SU-DHL-6 (cell line): ENCODE results near the gene TSHZ3.

Experiments used
- H2AFZ ChIP-seq: fragments of 200-600 bp; sonication (generic); 2 replicates; pipeline ENCODE4 v1.6.1; 2014; ENCODE audit warnings: low read depth, mild to moderate bottlenecking, moderate library complexity, mixed read lengths, antibody characterized with exemption, low read length; ENCODE audit not compliant: severe bottlenecking
- H3F3A ChIP-seq: fragments of 200-600 bp; shearing (Covaris generic); 2 replicates; pipeline ENCODE4 v1.6.0; 2016; ENCODE audit warnings: antibody characterized with exemption, mild to moderate bottlenecking; ENCODE audit not compliant: insufficient read depth
- H3K27ac ChIP-seq: fragments of 200-600 bp; sonication (generic); 2 replicates; pipeline ENCODE4 v1.5.1; 2016; ENCODE audit warnings: low read depth, mild to moderate bottlenecking, low read length, moderate library complexity, mixed read lengths
- H3K27me3 ChIP-seq: fragments of 200-600 bp; sonication (generic), shearing (Covaris generic); 2 replicates; pipeline ENCODE4 v1.6.0; 2014; ENCODE audit warnings: mild to moderate bottlenecking, low read length
- H3K36me3 ChIP-seq: fragments of 200-600 bp; sonication (generic); 2 replicates; pipeline ENCODE4 v1.6.1; 2014; ENCODE audit warnings: mild to moderate bottlenecking, low read length, mixed read lengths
- H3K4me2 ChIP-seq: fragments of 300-600, 200-600 bp; shearing (Covaris generic), sonication (generic); 2 replicates; pipeline ENCODE4 v1.6.0; 2014; ENCODE audit warnings: low read length, low read depth, mild to moderate bottlenecking; ENCODE audit not compliant: poor library complexity, severe bottlenecking
- H3K4me3 ChIP-seq: fragments of 200-600 bp; sonication (generic); 2 replicates; pipeline ENCODE4 v1.5.1; 2014; ENCODE audit warnings: antibody characterized with exemption, low read length, mild to moderate bottlenecking, mixed read lengths; ENCODE audit not compliant: insufficient read depth, poor library complexity, severe bottlenecking
- H3K79me2 ChIP-seq: fragments of 200-600 bp; sonication (generic); 2 replicates; pipeline ENCODE4 v1.6.1; 2014; ENCODE audit warnings: mild to moderate bottlenecking, low read length, moderate library complexity; ENCODE audit not compliant: insufficient read depth
- H3K9ac ChIP-seq: fragments of 200-600 bp; sonication (generic); 2 replicates; pipeline ENCODE4 v1.7.0; 2014; ENCODE audit warnings: mild to moderate bottlenecking, low read length
- H3K9me2 ChIP-seq: fragments of 200-600 bp; sonication (generic); replicated peaks from 2 replicates; pipeline ENCODE4 v1.6.1; 2014; ENCODE audit warnings: low read length; ENCODE audit not compliant: insufficient read depth
- H3K9me3 ChIP-seq: fragments of 200-600 bp; sonication (generic); 2 replicates; pipeline ENCODE4 v1.6.1; 2014; ENCODE audit warnings: low read length, mixed read lengths; ENCODE audit not compliant: insufficient read depth
- H4K20me1 ChIP-seq: fragments of 200-600 bp; sonication (generic); 2 replicates; pipeline ENCODE4 v1.6.1; 2014; ENCODE audit warnings: low read depth, mild to moderate bottlenecking, antibody characterized with exemption, low read length, moderate library complexity, mixed read lengths
- EZH2phosphoT487 ChIP-seq: fragments of 200-600 bp; sonication (generic), shearing (Covaris generic); conservative IDR thresholded peaks from 2 replicates; pipeline ENCODE4 v1.6.1; 2018; ENCODE audit warnings: mild to moderate bottlenecking, antibody characterized with exemption, low read length, moderate library complexity, mixed read lengths
- TF ChIP-seq, protein P1 (sequence below): fragments of 200-600 bp; sonication (generic); IDR thresholded peaks from one replicate; pipeline ENCODE4 v1.5.1; 2017; ENCODE audit warnings: antibody characterized with exemption, mild to moderate bottlenecking, low read length, moderate library complexity; ENCODE audit not compliant: insufficient read depth, poor library complexity, severe bottlenecking

TSHZ3 gene

GRCh38 chr19:31232180-31232579 is 117.1 kb downstream of the TSHZ3 start:
- H3K79me2 ChIP-seq: no peaks in the 10 kb centered on the region

GRCh38 chr19:31231237-31231636 is 118.0 kb downstream of the TSHZ3 start:
- Histone ChIP-seq H3K9me2 (no peaks in the 10 kb centered on the region), H3K36me3 (no peaks in the 10 kb centered on the region), H3K9me3 (no peaks in the 10 kb centered on the region), H3K27me3 (no peaks in the 10 kb centered on the region), H4K20me1 (no peaks in the 10 kb centered on the region), H2AFZ (no peak overlapping the region), H3K79me2 (no peaks in the 10 kb centered on the region), H3K9ac (no peak overlapping the region), H3K4me2 (no peak overlapping the region), H3K4me3 (no peak overlapping the region), H3K27ac (no peak overlapping the region), H3F3A (no peaks in the 10 kb centered on the region)
- TF ChIP-seq, protein P1, sequence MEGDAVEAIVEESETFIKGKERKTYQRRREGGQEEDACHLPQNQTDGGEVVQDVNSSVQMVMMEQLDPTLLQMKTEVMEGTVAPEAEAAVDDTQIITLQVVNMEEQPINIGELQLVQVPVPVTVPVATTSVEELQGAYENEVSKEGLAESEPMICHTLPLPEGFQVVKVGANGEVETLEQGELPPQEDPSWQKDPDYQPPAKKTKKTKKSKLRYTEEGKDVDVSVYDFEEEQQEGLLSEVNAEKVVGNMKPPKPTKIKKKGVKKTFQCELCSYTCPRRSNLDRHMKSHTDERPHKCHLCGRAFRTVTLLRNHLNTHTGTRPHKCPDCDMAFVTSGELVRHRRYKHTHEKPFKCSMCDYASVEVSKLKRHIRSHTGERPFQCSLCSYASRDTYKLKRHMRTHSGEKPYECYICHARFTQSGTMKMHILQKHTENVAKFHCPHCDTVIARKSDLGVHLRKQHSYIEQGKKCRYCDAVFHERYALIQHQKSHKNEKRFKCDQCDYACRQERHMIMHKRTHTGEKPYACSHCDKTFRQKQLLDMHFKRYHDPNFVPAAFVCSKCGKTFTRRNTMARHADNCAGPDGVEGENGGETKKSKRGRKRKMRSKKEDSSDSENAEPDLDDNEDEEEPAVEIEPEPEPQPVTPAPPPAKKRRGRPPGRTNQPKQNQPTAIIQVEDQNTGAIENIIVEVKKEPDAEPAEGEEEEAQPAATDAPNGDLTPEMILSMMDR: no peak
- TF ChIP-seq EZH2phosphoT487: no peak

More at GRCh38 chr19:31232180-31232579, 117.1 kb downstream of the TSHZ3 start:
- no peaks in the 10 kb centered on the region for H3K9me3 ChIP-seq
- H3K4me3 ChIP-seq: no peak overlapping the region
- H3K9ac ChIP-seq: no peak overlapping the region
- no peaks in the 10 kb centered on the region for H4K20me1 ChIP-seq
- no peak overlapping the region for H3K27ac ChIP-seq
- no peaks in the 10 kb centered on the region for H3K27me3 ChIP-seq
- TF ChIP-seq, protein P1: no peak
- TF ChIP-seq EZH2phosphoT487: no peak
- no peaks in the 10 kb centered on the region for H3F3A ChIP-seq
- no peaks in the 10 kb centered on the region for H3K36me3 ChIP-seq
- H3K4me2 ChIP-seq: no peak overlapping the region
- no peaks in the 10 kb centered on the region for H3K9me2 ChIP-seq
- no peak overlapping the region for H2AFZ ChIP-seq

GRCh38 chr19:31226151-31226935 is 122.9 kb downstream of the TSHZ3 start:
- no peaks in the 10 kb centered on the region for H3K79me2 ChIP-seq
- TF ChIP-seq, protein P1: no peak
- TF ChIP-seq EZH2phosphoT487: no peak
- H3K27me3 ChIP-seq: no peaks in the 10 kb centered on the region
- H3K4me3 ChIP-seq: no peak overlapping the region
- H3F3A ChIP-seq: no peaks in the 10 kb centered on the region
- H3K9ac ChIP-seq: no peak overlapping the region
- no peaks in the 10 kb centered on the region for H3K9me3 ChIP-seq
- no peaks in the 10 kb centered on the region for H4K20me1 ChIP-seq
- H3K9me2 ChIP-seq: no peaks in the 10 kb centered on the region
- H3K4me2 ChIP-seq: no peak overlapping the region
- H3K36me3 ChIP-seq: no peaks in the 10 kb centered on the region
- H3K27ac ChIP-seq: no peak overlapping the region
- no peak overlapping the region for H2AFZ ChIP-seq
